ENCODE results near the gene OSBPL2.
A peak's percentile ranks its signal among the peaks of the same experiment; 100 is the strongest.

- no peak for TF ChIP-seq SIN3A (IDR thresholded peaks at IDR 0.05; ENCODE audit: borderline replicate concordance, insufficient read depth, low read depth, low read length)
- TF ChIP-seq CTCF (IDR thresholded peaks at IDR 0.05), result no peak
- peak; percentile 60; the same call in 1 of the 2 replicates for TF ChIP-seq POLR2AphosphoS5 (IDR thresholded peaks at IDR 0.05; ENCODE audit: low read depth, low read length)
- no peak for TF ChIP-seq REST (IDR thresholded peaks at IDR 0.05; ENCODE audit: insufficient read depth in 1 of 2, low read depth in 2 of 2, low read length in 1 of 2)
- no peak for TF ChIP-seq TCF7L2 (IDR thresholded peaks at IDR 0.05; ENCODE audit: low read depth, low read length)
Measured at GRCh38 chr20:62344092-62344491, 105.8 kb downstream of the OSBPL2 start.
